Endometrium (tissue), 2 donors: ENCODE measurements around the gene F2RL3.

ENCODE experiments used
- FAIRE-seq: peaks from 2 replicates; lab custom pipeline; 2012; peaks lifted over from hg19 to GRCh38; lab: Jason Lieb, UNC
- donor health status: control.
- donor health status: control.

The F2RL3 gene

GRCh38 chr19:16895467-16896145 lies 6.8 kb downstream of the F2RL3 start:
- FAIRE-seq = no peak

GRCh38 chr19:16896146-16897028 lies 7.6 kb downstream of the F2RL3 start:
- FAIRE-seq = no peak

- no peak for FAIRE-seq
These were observed 8.4 kb downstream of the F2RL3 start for GRCh38 chr19:16897029-16897855.

- FAIRE-seq = no peak
These were observed 9.0 kb downstream of the F2RL3 start for GRCh38 chr19:16897856-16898161.

- FAIRE-seq = no peak
These were observed 9.7 kb downstream of the F2RL3 start for GRCh38 chr19:16898361-16899015.

GRCh38 chr19:16899566-16900075 lies 10.8 kb downstream of the F2RL3 start:
- FAIRE-seq = no peak

- FAIRE-seq = no peak
These were observed 12.8 kb downstream of the F2RL3 start for GRCh38 chr19:16901491-16902175.

GRCh38 chr19:16902545-16902944 lies 13.7 kb downstream of the F2RL3 start:
- FAIRE-seq = no peak

GRCh38 chr19:16903347-16903746 lies 14.5 kb downstream of the F2RL3 start:
- no peak for FAIRE-seq

GRCh38 chr19:16904599-16904998 lies 15.8 kb downstream of the F2RL3 start:
- FAIRE-seq = no peak

GRCh38 chr19:16908759-16909158 lies 20.0 kb downstream of the F2RL3 start:
- no peak for FAIRE-seq

- FAIRE-seq = no peak
These were observed 22.2 kb downstream of the F2RL3 start for GRCh38 chr19:16911046-16911445.

- no peak for FAIRE-seq
These were observed 24.0 kb downstream of the F2RL3 start for GRCh38 chr19:16912780-16913179.

GRCh38 chr19:16914421-16914820 lies 25.6 kb downstream of the F2RL3 start:
- FAIRE-seq = no peak

GRCh38 chr19:16915135-16915534 lies 26.3 kb downstream of the F2RL3 start:
- no peak for FAIRE-seq

GRCh38 chr19:16915734-16916133 lies 26.9 kb downstream of the F2RL3 start:
- no peak for FAIRE-seq

GRCh38 chr19:16917401-16917800 lies 28.6 kb downstream of the F2RL3 start:
- no peak for FAIRE-seq

- FAIRE-seq = no peak
These were observed 30.7 kb downstream of the F2RL3 start for GRCh38 chr19:16919496-16919895.

GRCh38 chr19:16920816-16921529 lies 32.2 kb downstream of the F2RL3 start:
- no peak for FAIRE-seq

GRCh38 chr19:16921766-16922591 lies 33.2 kb downstream of the F2RL3 start:
- FAIRE-seq = no peak
